Panc1 (cell line): ENCODE results near the gene STRIP1. TPM values are rescaled to one million over a fixed set of nuclear protein-coding genes. Genes with fewer than 3 reads are reported as not detected.

ENCODE experiments used
- ATAC-seq: fragments of 200-7000 bp; cut with Tn5 transposase; 2 replicates; pipeline ENCODE4 v1.9.1; 2020; ENCODE audit warnings: mild to moderate bottlenecking, moderate library complexity
- BruUV-seq: library from RNA; stranded (reverse); fragments of 400-500 nt; replicated peaks from 2 replicates; lab custom pipeline; 2021; lab: Mats Ljungman, UMichigan
- CTCF ChIA-PET: fragments of 300-600 bp; sonication (Branson Sonifier 250); formaldehyde crosslinking; loops from one replicate; lab custom pipeline; 2022; ENCODE audit warnings: antibody characterized with exemption; lab: Charles Lee
- POLR2A ChIA-PET: fragments of 300-600 bp; sonication (Branson Sonifier 250); formaldehyde crosslinking; loops from one replicate; lab custom pipeline; 2022; ENCODE audit warnings: antibody characterized with exemption; lab: Charles Lee
- DNase-seq: peaks from one replicate; pipeline ENCODE4 v3.0.0-alpha.2; 2010; ENCODE audit warnings: low read depth, low spot score
- H3K27ac ChIP-seq: 2 replicates; pipeline ENCODE4 v1.5.1; 2011; ENCODE audit warnings: mild to moderate bottlenecking, low read length, inconsistent platforms
- H3K27me3 ChIP-seq: fragments of 200-500 bp; sonication (Bioruptor generic); 2 replicates; pipeline ENCODE4 v1.6.0; 2014; ENCODE audit warnings: low read length, inconsistent platforms; ENCODE audit not compliant: control insufficient read depth, insufficient read depth
- H3K36me3 ChIP-seq: fragments of 200-500 bp; sonication (Bioruptor generic); 2 replicates; pipeline ENCODE4 v1.5.1; 2014; ENCODE audit warnings: inconsistent platforms, mild to moderate bottlenecking, low read length, moderate library complexity; ENCODE audit not compliant: control insufficient read depth, insufficient read depth
- H3K4me1 ChIP-seq: 2 replicates; pipeline ENCODE4 v1.5.1; 2011; ENCODE audit warnings: inconsistent platforms, mild to moderate bottlenecking, low read length, moderate library complexity; ENCODE audit not compliant: control insufficient read depth, insufficient read depth
- H3K4me3 ChIP-seq, 2 experiments: 2 replicates each; pipeline ENCODE4 v1.5.1; 2011 to 2012; ENCODE audit warnings: low read depth in 2 of 2, low read length in 2 of 2, mild to moderate bottlenecking in 2 of 2, inconsistent platforms in 1 of 2, moderate library complexity in 1 of 2
- H3K9me3 ChIP-seq: fragments of 200-500 bp; sonication (Bioruptor generic); 2 replicates; pipeline ENCODE4 v1.5.1; 2014; ENCODE audit warnings: low read depth, mild to moderate bottlenecking, inconsistent platforms, low read length, moderate library complexity; ENCODE audit not compliant: control insufficient read depth, insufficient read depth
- CTCF ChIP-seq: fragments of 450-650 bp; IDR thresholded peaks from 2 replicates; pipeline ENCODE4 v1.5.1; 2017; ENCODE audit warnings: mild to moderate bottlenecking
- POLR2AphosphoS5 ChIP-seq: IDR thresholded peaks from 2 replicates; pipeline ENCODE4 v1.6.1; 2012; ENCODE audit warnings: mild to moderate bottlenecking, low read depth, low read length, moderate library complexity
- REST ChIP-seq, 2 experiments: IDR thresholded peaks; 2 replicates each; pipeline ENCODE4 v1.6.1; 2011 to 2012; ENCODE audit warnings: low read depth in 2 of 2, control low read depth in 1 of 2, low read length in 1 of 2, mild to moderate bottlenecking in 1 of 2, moderate library complexity in 1 of 2; ENCODE audit not compliant: insufficient read depth in 1 of 2
- SIN3A ChIP-seq: IDR thresholded peaks from 2 replicates; pipeline ENCODE4 v1.6.1; 2012; ENCODE audit warnings: low read depth, mild to moderate bottlenecking, low read length, moderate library complexity, borderline replicate concordance; ENCODE audit not compliant: insufficient read depth
- TCF7L2 ChIP-seq: IDR thresholded peaks from 2 replicates; pipeline ENCODE4 v1.6.1; 2011; ENCODE audit warnings: mild to moderate bottlenecking, low read depth, low read length, inconsistent platforms
- in situ Hi-C: cut with HindIII; loops from 2 replicates; pipeline ENCODE4 v1.10.0; 2016; ENCODE audit warnings: low sequenced_read_pairs, low pct_unique_long_range_greater_than_20kb
- intact Hi-C: fragments of 100-400 bp; cut with micrococcal nuclease; formaldehyde crosslinking; loops from one replicate; pipeline ENCODE4 v1.10.0; 2022; ENCODE audit not compliant: unreplicated experiment
- total RNA-seq: library from RNA; stranded (reverse); gene quantifications from one replicate; pipeline ENCODE4 v1.2.1, GENCODE V29; 2021; ENCODE audit not compliant: unreplicated experiment

Gene STRIP1
- total RNA-seq, 1 experiment from 2014 or later, result 26.1 TPM

GRCh38 chr1:110070671-110071242 lies 36.3 kb downstream of the STRIP1 start, which contains the start of gene ALX3:
Gene ALX3 (minus strand): TSS chr1:110070672. CDS start chr1:110070612, 60 bp downstream.
- ChIA-PET CTCF (no interaction called here), POLR2A (interaction anchor here (0.7 kb wide), 1 partner anchor 556 kb away, joined by 3 read pairs; no protein-coding TSS in a partner anchor)
- Histone ChIP-seq H3K4me1 (no peaks in the 10 kb centered on the region), H3K27ac (no peak within 1 kb of the TSS), H3K27me3 (no peaks in the 10 kb centered on the region), H3K9me3 (no peaks in the 10 kb centered on the region), H3K36me3 (no peaks in the 10 kb centered on the region), H3K4me3 (no peak within 1 kb of the TSS)
- in situ Hi-C loops, result no loop called here
- no peak for TF ChIP-seq POLR2AphosphoS5
- no peak for TF ChIP-seq SIN3A
- no peak for TF ChIP-seq REST (IDR thresholded peaks at IDR 0.05; ENCODE audit: insufficient read depth in 1 of 2, low read depth in 2 of 2, low read length in 1 of 2)
- no peak for TF ChIP-seq TCF7L2
- no peak for TF ChIP-seq CTCF
- intact Hi-C loops, result no loop called here
- ATAC-seq, result no peak
- DNase-seq, result no peak
- no TSS peak for BruUV-seq

GRCh38 chr1:110074166-110074565 lies 39.7 kb downstream of the STRIP1 start:
- CTCF ChIA-PET, result no interaction called here

More at GRCh38 chr1:110074166-110074565, 39.7 kb downstream of the STRIP1 start:
- no peak overlapping the region for H3K4me3 ChIP-seq
- H3K36me3 ChIP-seq, result no peaks in the 10 kb centered on the region
- no peaks in the 10 kb centered on the region for H3K4me1 ChIP-seq
- no peak for TF ChIP-seq REST (IDR thresholded peaks at IDR 0.05; ENCODE audit: insufficient read depth in 1 of 2, low read depth in 2 of 2, low read length in 1 of 2)
- TF ChIP-seq CTCF, result no peak
- TF ChIP-seq POLR2AphosphoS5, result no peak
- no peak for TF ChIP-seq SIN3A
- no peak for TF ChIP-seq TCF7L2
- no TSS peak for BruUV-seq
- H3K27ac ChIP-seq, result no peak overlapping the region
- ATAC-seq (no peak), DNase-seq (no peak)
- no peaks in the 10 kb centered on the region for H3K9me3 ChIP-seq
- intact Hi-C loops, result no loop called here
- H3K27me3 ChIP-seq, result no peaks in the 10 kb centered on the region
- in situ Hi-C loops, result no loop called here
- POLR2A ChIA-PET, result interaction anchor here (0.6 kb wide), 1 partner anchor 74 kb away, joined by 4 read pairs; no protein-coding TSS in a partner anchor
